Activated CD4-positive, alpha-beta T cell treated with anti-CD3 and anti-CD28 coated beads, Interleukin-2, amount 50 U/mL, for 48 hours (primary cell): Measurements from ENCODE around the gene CLIP1.
"Not testable (repeated sequence)": the region's sequence is repeated elsewhere in the genome, so short reads cannot be mapped to it uniquely, and the experiment has no call there.

Experiments
- DNase-seq, 2 experiments: peaks; one replicate each; pipeline ENCODE4 v3.0.0-alpha.2; 2020

Gene CLIP1

DNA sequence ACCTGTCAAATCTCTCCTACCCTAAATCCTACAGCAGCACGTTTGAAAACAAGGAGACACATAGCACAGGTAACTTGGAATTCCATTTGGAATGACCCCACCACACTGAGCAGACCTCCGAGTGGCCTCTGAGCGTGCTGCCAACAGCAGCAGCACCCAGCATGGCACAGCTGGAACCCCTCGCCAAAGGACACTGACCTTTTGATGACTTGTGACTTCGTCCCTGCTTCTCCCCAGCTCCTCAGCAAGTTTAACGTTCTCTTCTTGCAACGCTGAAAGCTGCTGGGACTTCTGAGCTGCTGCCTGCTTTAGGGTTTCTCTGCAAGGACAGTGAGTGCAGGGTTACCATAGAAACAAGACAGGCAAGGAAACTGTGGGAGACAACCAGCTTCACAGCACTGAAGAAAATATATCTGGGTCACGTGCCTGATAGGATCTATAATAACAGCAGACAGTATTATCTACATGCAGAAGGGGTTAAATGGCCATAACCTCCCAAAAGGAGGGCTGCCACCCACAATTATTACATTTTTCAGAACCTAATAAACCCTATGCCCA is 112.8 kb downstream of the CLIP1 start:
- DNase-seq = no peak

DNA sequence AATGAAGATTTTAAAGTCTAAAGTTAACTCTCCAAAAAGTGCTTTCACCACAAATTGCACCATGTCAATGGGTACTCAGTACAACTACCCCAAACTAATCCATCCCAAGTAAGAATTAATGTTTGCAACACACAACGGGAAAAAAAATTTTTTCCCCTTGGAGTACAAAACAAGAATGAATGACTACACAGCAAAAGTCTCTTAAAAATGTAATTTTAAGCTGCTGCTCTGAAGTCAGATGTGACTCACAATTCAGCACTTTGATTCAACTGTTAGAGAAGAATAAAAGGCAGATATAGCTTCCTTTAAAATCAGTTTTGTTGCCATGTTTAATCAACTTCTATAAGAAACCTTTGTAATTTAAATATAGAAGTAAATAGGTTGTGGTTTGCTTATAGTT is 113.7 kb downstream of the CLIP1 start:
- DNase-seq = no peak

DNA sequence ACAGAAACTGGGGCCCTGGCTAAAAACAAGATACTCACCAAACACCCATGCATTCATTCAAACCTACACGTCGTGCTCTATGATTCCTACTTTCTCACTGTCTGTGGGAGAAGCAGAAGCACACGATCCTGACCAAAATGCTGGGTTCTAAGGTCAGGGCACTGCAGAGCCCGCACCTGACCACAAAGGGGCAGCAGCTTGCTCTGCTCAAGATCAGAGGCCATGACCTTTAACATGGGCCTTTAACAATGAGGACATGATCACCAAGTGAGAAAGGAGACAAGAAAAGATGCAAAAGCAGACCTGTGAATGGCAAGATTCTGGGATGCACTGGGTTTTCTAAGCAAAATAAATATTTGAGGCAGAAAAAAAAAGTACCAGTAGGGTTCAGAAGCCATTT is 116.1 kb downstream of the CLIP1 start:
- DNase-seq = no peak

DNA sequence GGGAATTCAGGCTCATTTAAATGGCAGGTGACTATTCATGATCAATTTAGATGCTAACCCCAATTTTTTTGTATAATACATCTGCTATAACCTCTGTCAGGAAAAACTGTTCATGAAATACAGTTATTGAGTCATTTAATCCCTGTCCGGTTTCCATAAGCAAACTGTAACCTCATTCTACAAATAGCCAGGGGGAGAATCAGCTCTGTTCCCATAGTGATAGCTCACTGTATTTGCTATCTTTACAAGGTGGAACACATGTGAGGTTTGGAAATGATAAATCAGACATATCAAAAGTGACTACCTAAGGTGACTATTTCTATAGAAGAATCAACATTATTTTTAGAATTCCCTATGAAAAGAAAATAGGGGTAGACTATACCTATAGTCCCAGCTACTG is 117.5 kb downstream of the CLIP1 start:
- DNase-seq = no peak

DNA sequence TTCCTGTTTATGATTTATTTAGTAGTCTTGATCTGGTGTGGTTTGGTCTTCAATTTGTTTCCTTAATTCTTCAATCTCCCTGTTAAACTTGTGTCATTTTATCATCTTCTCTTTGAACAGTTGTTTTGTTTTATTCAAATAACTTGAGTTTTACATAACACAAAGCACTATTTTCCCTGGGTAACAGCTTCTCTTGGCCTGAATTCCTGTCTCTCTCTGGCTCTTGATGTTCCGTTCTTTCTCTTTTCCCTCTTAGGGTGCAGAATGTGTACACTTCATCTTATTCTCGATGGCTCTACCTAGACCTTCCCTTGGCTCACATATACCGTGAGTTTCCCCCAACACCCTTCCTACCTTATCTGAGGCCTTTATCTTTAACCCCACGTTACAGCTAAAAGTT is 119.4 kb downstream of the CLIP1 start:
- no peak for DNase-seq

DNA sequence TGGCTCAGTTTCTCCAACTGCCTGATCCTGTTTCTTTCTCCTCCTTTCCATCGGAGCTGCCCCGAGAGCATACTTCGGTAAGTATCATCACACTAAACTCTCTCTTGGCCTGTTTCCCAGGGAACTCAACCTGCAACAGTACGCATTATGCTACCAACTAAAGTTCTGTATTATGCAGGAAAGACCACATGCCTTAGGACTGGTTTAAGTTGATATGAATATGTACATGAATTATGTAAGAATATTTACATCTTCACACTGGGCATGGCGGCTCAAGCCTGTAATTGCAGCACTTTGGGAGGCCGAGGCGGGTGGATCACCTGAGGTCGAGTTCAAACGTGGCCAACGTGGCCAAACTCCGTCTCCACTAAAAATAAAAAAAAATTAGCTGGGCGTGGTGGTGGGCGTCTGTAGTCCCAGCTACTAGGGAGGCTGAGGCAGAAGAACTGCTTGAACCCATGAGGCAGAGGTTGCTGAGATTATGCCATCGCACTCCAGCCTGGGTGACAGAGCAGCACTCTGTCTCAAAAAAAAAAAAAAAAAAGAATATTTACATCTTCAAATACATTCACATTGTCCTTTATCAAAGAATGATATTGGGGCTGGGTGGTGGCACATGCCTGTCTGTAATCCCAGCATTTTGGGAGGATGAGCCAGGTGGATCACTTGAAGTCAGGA is 124.3 kb downstream of the CLIP1 start:
- DNase-seq = no peak

DNA sequence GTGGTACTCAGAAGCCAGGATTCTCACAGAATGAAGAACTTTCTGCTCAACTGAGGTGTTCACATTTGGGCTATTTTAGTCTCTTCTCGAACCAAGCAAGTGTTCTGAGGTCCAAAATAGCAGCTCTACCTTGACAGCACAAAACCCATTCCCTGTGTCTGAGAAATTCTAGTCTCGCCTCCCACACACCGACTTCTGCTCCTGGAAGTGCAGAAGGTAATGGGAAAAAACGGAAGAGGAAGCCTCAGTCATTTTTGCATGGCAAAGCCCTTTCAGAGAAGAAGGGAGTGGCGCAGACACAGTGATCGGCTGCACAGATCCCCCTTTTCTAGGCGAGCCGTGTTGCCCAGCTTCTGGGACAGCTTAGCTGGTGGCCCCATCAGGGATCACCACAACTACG is 125.0 kb downstream of the CLIP1 start:
- no peak for DNase-seq

DNA sequence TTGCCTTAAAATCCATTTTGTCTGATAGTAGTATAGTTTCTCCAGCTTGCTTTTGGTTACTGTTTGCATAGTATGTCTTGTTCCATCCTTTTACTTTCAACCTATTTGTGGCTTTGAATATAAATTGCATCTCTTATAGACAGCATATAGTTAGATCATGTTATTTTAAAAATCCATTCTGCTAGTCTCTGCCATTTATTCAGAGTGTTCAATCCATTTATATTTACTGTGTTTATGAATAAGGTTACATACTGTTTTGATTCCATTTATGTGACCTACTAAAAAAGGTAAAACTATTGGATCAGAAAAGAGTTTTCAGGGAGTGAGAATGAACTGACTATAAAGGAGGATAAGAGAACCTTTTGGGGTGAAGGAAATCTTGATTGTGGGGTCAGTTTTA is 126.6 kb downstream of the CLIP1 start:
- DNase-seq = no peak

DNA sequence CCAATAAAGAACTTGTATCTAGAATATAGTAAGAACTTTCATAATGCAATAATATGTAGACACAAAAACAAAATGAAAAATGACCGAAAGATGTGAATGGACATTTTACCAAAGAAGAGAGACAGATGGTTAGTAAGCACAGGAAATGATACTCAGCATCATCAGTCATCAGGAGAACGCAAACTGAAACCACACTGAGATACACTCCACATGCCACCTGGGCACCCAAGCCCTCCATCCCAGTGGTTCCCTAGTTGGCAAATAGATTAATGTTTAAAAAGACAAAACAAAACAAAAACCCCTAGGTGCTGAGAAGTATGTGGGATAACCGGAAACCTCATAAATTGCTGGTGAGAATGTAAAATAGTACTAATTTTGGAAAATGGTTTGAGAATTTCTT is 129.4 kb downstream of the CLIP1 start:
- DNase-seq = peak in 1 of 2 experiments; percentile 12

DNA sequence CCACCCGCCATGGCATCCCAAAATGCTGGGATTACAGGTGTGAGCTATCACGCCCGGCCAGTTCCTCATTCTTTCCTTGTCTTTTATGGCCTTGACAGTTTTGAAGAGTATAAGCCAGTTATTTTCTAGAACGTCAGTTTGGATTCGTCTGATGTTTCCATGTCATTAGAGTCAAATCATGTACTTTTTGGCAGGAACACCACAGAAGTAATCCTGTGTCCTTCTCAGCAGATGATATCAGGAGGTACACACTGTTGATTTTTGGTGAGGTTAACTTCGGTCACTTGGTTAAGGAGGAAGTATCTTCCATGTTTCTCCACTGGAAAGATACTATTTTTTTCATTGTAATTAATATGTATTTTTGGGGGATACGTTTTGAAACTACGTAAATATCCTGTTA is 131.0 kb downstream of the CLIP1 start:
- no peak for DNase-seq

DNA sequence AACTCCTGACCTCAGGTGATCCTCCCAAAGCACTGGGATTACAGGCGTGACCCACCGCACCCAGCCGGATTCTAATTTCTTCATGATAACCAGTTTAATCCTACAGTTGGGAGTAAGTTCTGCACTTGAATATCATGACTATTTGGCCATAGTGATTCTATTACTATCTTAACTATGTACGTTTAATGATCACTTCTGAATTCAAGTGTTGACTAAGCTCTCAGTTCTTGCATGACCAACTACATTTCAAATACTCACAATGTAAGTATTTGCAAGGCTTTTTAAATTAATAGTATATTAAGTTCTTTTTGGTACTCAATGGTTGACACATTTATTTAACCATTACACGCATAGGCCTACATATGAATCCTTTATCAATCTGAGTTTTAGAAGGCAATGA is 138.8 kb downstream of the CLIP1 start:
- no peak for DNase-seq

DNA sequence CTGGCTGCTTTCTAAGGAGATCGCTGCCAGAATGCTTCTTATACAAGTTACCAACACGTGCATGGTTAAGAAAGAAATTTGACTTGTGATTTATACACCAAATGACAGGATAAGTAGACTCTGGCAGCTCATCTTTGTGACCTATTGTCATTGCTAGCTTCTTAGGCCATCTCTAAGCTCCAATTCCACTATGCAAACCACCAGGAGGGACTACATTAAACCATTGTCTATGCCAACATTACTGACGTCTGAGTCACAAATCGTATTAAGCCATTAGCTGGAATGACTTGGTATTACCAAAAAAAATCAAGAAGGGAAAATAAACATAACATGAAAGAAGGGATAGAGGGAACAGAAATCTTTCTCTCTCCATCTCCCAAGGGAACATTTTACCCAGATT is 140.4 kb downstream of the CLIP1 start:
- no peak for DNase-seq

DNA sequence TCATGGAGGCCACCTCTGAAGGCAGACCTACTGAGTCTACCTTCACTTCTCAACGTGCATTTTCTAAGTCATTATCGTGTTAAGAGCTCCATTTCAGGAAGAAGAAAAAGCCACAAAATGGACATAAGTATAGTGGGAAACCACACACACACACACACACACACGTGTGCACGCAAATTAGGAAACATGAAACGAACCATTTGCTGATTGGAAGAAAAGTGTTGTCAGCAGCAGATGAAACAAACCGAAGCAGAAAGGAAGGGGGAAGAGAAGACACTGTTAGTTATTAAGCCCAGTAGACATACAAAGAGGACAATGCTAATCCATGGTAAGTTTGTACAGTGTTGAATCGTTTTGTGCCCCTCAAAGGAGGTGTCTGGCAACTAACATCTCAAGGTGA is 146.2 kb downstream of the CLIP1 start:
- DNase-seq = no peak

DNA sequence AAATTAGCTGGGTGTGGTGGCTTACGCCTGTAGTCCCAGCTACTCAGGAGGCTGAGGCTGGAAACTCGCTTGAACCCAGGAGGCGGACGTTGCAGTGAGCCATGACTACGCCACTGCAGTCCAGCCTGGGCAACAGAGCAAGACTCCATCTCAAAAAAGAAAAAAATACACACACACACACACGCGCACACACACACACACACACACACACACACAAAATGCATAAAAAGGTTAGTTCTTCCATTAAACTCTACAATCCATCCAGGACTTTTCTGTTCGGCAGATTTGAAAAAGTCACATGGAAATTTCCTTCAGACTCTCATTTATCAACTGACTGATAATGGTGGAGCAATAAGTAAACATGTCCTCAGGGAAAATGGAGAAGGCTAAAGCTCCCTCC is 147.0 kb downstream of the CLIP1 start:
- DNase-seq = no peak

DNA sequence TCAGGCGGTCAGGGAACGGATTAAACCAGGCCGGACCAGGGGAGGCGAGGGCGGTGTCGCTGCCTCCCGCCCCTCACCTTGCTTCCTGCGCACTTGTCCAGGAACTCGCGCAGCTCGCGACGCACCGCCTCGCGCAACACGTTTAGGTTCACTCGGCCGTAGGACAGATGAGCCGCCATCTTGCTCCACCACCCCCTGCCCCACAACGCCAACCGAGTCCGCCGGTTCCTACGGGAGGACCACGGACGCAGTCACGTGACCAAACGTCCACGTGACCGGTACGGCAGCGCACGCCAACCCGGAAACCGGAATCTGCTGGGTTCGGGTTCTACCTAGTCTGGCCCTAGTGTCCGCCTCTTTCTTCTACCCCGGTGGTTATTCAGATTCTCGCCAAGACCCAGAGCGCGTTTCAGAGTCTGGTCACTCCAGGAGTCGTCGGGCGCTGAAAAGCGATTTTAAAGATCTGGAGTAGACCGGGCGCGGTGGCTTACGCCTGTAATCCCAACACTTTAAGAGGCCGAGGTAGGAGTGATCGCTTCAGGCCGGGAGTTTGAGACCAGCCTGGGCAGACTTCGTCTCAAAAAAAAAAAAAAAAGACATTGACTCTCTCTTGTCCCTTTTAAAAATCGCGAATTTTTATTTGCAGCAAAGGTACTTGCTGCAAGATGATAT is 156.1 kb downstream of the CLIP1 start, which contains the start of gene VPS33A:
Gene VPS33A, minus strand, starts transcription at position 265 of the 672 bp plus-strand sequence. Its CDS starts 86 bp downstream, at position 179.
- peak; percentile 95 to 96 for DNase-seq

DNA sequence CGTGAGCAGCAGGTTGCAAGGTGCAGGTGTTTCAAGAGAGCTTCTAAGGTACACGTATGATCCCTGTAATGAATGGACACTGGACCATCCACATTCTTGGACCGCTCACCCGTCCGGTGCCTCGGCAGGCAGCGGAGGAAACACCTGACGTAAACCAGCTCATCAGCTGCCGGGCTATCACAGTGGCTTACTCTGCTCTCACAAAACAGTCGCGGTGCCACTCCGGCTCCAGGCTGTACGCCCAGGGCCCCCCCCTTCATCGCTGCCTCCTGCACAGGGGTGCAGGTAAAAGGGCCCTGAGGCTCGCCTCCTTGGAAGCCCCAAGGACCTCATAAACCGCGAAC is 156.6 kb downstream of the CLIP1 start:
- peak in 1 of 2 experiments; percentile 45 for DNase-seq

DNA sequence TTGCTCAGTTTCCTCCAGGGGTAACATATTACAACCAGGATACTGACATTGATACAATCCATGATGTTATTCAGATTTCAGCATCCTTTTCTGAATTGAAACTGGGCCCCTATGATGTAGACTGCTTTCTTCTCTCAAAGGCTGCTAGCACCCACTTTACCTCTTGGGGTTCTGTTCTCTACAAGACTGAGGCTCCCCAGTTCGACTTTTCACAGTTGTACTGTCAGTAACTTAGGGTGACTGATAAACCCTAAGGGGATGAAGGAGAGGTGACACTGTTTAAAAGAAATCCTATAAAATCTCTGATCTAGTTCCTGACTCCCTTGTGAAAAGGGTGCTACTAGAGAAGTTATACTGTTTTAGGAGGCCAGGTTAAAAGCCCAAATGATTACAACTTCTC is 157.0 kb downstream of the CLIP1 start:
- no peak for DNase-seq

DNA sequence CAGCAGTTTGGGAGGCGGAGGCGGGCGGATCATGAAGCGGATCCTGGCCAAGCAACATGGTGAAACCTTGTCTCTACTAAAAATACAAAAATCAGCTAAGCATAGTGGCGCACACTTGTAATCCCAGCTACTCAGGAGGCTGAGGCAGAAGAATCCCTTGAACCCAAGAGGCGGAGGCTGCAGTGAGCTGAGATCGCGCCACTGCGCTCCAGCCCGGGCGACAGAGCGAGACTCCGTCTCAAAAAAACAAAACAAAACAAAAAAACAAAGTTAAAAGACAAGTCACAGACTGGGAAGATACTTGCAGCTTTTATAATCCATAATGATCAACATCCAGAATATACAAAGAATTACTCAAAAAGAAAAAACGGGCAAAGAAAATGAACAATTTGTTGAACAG is 161.7 kb downstream of the CLIP1 start:
- not testable (repeated sequence) for DNase-seq

DNA sequence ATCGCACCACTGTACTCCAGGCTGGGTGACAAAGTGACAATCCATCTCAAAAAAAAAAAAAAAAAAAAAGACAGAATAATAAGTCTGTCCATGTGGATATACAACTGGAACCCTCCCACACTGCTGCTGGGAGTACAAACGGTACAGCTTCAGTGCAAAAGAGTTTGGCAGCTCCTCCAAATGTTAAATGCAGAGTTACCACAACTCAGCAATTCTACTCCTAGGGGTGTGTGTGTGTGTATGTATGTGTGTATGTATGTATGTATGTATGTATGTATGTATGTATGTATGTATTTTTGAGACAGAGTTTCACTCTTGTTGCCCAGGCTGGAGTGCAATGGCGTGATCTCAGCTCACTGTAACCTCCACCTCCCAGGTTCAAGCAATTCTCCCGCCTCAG is 163.5 kb downstream of the CLIP1 start:
- not testable (repeated sequence) for DNase-seq

DNA sequence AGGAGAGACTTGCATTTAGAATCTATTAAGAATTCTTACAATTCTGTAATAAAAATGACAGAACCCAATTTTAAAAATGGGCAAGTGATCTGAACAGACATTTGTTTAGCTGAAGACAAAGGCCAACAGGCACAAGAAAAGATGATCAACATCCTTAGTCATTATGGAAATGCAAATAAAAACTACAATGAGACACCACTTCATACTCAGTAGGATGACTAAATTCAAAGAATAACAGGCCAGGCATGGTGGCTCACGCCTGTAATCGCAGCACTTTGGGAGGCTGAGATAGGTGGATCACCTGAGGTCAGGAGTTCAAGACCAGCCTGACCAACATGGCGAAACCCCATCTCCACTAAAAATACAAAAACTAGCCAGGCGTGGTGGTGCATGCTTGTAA is 164.0 kb downstream of the CLIP1 start:
- DNase-seq = not testable (repeated sequence)

DNA sequence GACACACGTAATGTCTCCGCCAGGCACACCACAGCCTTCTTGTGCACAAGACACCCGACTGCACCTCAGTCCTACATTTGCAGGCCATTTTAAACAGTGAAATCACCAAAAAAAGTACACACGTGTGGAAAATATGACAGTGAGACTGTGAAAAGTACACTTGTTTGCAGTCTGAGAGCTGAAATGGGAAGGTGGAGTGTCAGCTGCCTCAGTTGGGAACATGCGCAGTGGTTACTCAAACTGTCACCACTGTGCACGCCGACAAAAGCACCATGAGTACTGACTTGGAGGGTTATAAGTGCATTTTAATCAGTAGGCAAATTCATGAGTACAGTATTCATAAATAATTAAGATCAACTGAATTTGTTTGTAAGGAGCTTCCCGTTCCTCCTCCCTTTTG is 171.9 kb downstream of the CLIP1 start:
- DNase-seq = no peak

DNA sequence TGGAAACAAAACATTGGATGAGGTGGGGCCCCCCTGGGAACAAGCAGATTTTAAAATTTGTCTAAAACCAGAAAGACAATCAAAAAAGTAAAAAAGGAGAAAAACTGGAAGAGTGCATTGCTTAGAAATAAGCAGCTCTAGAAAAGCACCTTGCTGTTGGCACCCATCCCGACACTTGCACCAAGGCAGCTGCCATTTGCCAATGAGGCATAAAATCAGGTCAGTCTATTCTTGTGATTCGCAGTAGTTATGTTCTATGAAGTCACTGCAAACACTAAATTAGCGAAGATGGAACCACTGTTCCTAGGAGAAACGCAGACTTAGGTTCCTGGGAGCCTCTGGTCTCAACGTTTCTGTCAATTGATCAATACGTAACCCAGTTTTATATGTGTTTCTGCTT is 172.4 kb downstream of the CLIP1 start:
- DNase-seq = no peak

DNA sequence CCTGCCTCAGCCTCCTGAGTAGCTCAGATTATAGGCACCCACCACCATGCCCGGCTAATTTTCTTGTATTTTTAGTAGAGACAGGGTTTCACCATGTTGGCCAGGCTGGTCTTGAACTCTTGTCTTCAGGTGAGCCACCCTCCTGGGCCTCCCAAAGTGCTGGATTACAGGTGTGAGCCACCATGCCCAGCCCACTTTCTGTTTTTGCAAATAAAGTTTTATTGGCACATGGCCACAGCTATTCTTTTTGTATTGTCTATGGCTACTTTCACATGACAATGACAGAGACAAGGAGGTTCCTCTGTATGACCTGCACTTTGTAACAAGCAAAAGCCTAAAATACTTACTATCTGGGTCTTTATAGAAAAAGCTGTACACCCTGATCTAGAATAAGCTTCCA is 176.9 kb downstream of the CLIP1 start:
- DNase-seq = no peak

DNA sequence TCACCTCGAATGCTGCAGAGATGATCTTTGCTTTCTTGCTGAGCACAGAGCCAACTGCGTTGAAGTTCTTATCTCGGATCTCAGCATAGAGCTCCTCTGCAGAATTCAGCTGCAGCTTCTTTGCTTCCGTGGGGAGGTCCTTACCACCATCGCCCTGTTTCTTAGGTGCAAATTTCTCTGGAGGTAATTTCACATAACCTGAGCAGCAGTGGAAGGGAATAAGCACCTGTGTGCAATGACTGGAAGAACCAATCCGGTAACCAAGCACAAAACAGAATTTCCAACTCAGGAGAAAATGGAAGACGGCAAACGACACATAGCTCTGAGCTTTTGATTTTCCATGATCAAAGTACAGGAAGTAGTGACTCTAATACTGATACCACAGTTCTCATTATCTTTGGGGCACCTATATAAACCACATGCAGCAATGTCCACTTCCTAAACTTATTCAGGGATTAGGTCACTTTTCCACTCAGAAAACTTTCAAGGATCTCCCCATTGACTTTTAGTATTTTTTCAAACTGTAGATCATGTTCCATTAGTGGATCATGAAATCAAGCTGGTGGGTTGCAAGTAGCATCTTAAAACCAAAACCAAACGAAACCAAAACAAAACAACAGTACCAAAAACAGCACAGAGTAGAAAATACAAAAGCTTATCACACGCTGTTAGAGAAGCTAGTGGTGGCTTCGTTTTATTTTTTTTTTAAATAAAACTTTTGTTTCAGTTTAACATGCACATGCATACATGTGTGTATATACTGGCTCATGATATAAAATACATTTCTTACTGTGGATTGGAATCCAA is 177.7 kb downstream of the CLIP1 start:
- no peak for DNase-seq
